SK-N-SH treated with all-trans-retinoic acid at 6 μM for 48 hours (cell line): Measurements from ENCODE around the gene RREB1.

Experiments used
- ATAC-seq: fragments of 200-7000 bp; cut with Tn5 transposase; 3 replicates; pipeline ENCODE4 v1.9.1; 2020; ENCODE audit warnings: mild to moderate bottlenecking, moderate library complexity
- ARNTL ChIP-seq: fragments of 450-650 bp; formaldehyde crosslinking; IDR thresholded peaks from 2 replicates; pipeline ENCODE4 v1.5.0; 2020; ENCODE audit warnings: low read depth, mild to moderate bottlenecking, moderate library complexity, borderline replicate concordance
- BACH2 ChIP-seq: fragments of 250-450 bp; sonication (Bioruptor Pico); IDR thresholded peaks from 2 replicates; pipeline ENCODE4 v1.9.0; 2021; ENCODE audit warnings: mild to moderate bottlenecking, borderline replicate concordance
- CREB5 ChIP-seq: fragments of 250-450 bp; sonication (Bioruptor Pico); IDR thresholded peaks from 2 replicates; pipeline ENCODE4 v1.5.1; 2020; ENCODE audit warnings: low read depth, mild to moderate bottlenecking, moderate library complexity
- CSDC2 ChIP-seq: fragments of 250-450 bp; sonication (Bioruptor Pico); IDR thresholded peaks from 2 replicates; pipeline ENCODE4 v1.5.0; 2020; ENCODE audit warnings: mild to moderate bottlenecking, moderate library complexity
- ESRRG ChIP-seq: fragments of 250-450 bp; sonication (Bioruptor Pico); IDR thresholded peaks from 2 replicates; pipeline ENCODE4 v1.6.1; 2021; ENCODE audit warnings: mild to moderate bottlenecking
- GLIS3 ChIP-seq: fragments of 250-450 bp; sonication (Bioruptor Pico); IDR thresholded peaks from 2 replicates; pipeline ENCODE4 v1.5.0; 2020; ENCODE audit warnings: mild to moderate bottlenecking, moderate library complexity
- ISL1 ChIP-seq: fragments of 250-450 bp; sonication (Bioruptor Pico); IDR thresholded peaks from 2 replicates; pipeline ENCODE4 v2.1.2; 2022; ENCODE audit warnings: mild to moderate bottlenecking, moderate library complexity
- PATZ1 ChIP-seq: fragments of 250-450 bp; sonication (Bioruptor Pico); IDR thresholded peaks from 2 replicates; pipeline ENCODE4 v1.8.0; 2020; ENCODE audit warnings: mild to moderate bottlenecking, moderate library complexity, borderline replicate concordance
- PPARA ChIP-seq: fragments of 250-450 bp; sonication (Bioruptor Pico); IDR thresholded peaks from 2 replicates; pipeline ENCODE4 v1.5.0; 2020; ENCODE audit warnings: mild to moderate bottlenecking, borderline replicate concordance
- RARB ChIP-seq: fragments of 250-450 bp; sonication (Bioruptor Pico); IDR thresholded peaks from 2 replicates; pipeline ENCODE4 v1.8.0; 2021; ENCODE audit warnings: mild to moderate bottlenecking, moderate library complexity
- SNAI2 ChIP-seq: fragments of 250-450 bp; sonication (Bioruptor Pico); IDR thresholded peaks from 2 replicates; pipeline ENCODE4 v1.5.0; 2020; ENCODE audit warnings: mild to moderate bottlenecking, moderate library complexity
- TCF4 ChIP-seq: fragments of 250-450 bp; sonication (Bioruptor Pico); IDR thresholded peaks from 2 replicates; pipeline ENCODE4 v1.8.0; 2021; ENCODE audit warnings: mild to moderate bottlenecking, moderate library complexity, borderline replicate concordance
- TOX ChIP-seq: fragments of 250-450 bp; sonication (Bioruptor Pico); IDR thresholded peaks from 2 replicates; pipeline ENCODE4 v1.8.0; 2021; ENCODE audit warnings: mild to moderate bottlenecking, moderate library complexity, borderline replicate concordance
- TSHZ2 ChIP-seq: fragments of 250-450 bp; sonication (Bioruptor Pico); IDR thresholded peaks from 2 replicates; pipeline ENCODE4 v1.5.0; 2020; ENCODE audit warnings: mild to moderate bottlenecking, moderate library complexity
- ZC3H10 ChIP-seq: fragments of 250-450 bp; sonication (Bioruptor Pico); IDR thresholded peaks from 2 replicates; pipeline ENCODE4 v1.5.1; 2021; ENCODE audit warnings: mild to moderate bottlenecking, moderate library complexity
- ZFP3 ChIP-seq: fragments of 250-450 bp; sonication (Bioruptor Pico); IDR thresholded peaks from 2 replicates; pipeline ENCODE4 v1.5.0; 2020; ENCODE audit warnings: mild to moderate bottlenecking, moderate library complexity
- ZFP30 ChIP-seq: fragments of 450-650 bp; formaldehyde crosslinking; IDR thresholded peaks from 2 replicates; pipeline ENCODE4 v1.5.0; 2022; ENCODE audit warnings: mild to moderate bottlenecking, moderate library complexity
- ZNF565 ChIP-seq: fragments of 450-650 bp; formaldehyde crosslinking; conservative IDR thresholded peaks from 2 replicates; pipeline ENCODE4 v1.5.0; 2020; ENCODE audit warnings: low read depth, mild to moderate bottlenecking, moderate library complexity
- ZNF70 ChIP-seq: fragments of 450-650 bp; formaldehyde crosslinking; IDR thresholded peaks from 2 replicates; pipeline ENCODE4 v1.5.0; 2020; ENCODE audit warnings: mild to moderate bottlenecking, moderate library complexity
- ZNF8 ChIP-seq: fragments of 450-650 bp; formaldehyde crosslinking; IDR thresholded peaks from 2 replicates; pipeline ENCODE4 v1.5.0; 2020; ENCODE audit warnings: mild to moderate bottlenecking, moderate library complexity

The RREB1 gene

GRCh38 chr6:7106215-7106751 lies 1.5 kb upstream of the RREB1 start:
- no peak for TF ChIP-seq ESRRG
- TF ChIP-seq ZC3H10, result no peak
- TF ChIP-seq TCF4, result no peak
- no peak for TF ChIP-seq ZFP3 (CRISPR knock-in tag)
- no peak for TF ChIP-seq TOX (CRISPR knock-in tag)
- no peak for TF ChIP-seq ARNTL (CRISPR knock-in tag)
- TF ChIP-seq ZNF70 (CRISPR knock-in tag), result no peak
- no peak for TF ChIP-seq ZNF8 (CRISPR knock-in tag)
- TF ChIP-seq BACH2 (CRISPR knock-in tag), result no peak
- TF ChIP-seq TSHZ2 (CRISPR knock-in tag), result no peak
- no peak for TF ChIP-seq GLIS3 (CRISPR knock-in tag)
- TF ChIP-seq ZNF565 (CRISPR knock-in tag), result no peak
- TF ChIP-seq SNAI2 (CRISPR knock-in tag), result no peak
- TF ChIP-seq CSDC2 (CRISPR knock-in tag), result no peak
- no peak for TF ChIP-seq RARB (CRISPR knock-in tag)
- TF ChIP-seq PPARA (CRISPR knock-in tag), result no peak
- ATAC-seq, result peak; percentile 1; the same call in 2 of the 3 replicates

- ATAC-seq, result peak; percentile 35
- TF ChIP-seq ZNF70 (CRISPR knock-in tag) (no peak), BACH2 (CRISPR knock-in tag) (no peak), PPARA (CRISPR knock-in tag) (no peak), ISL1 (CRISPR knock-in tag) (no peak), RARB (CRISPR knock-in tag) (no peak), ZNF8 (CRISPR knock-in tag) (no peak), TCF4 (no peak), PATZ1 (CRISPR knock-in tag) (no peak), TSHZ2 (CRISPR knock-in tag) (no peak), ESRRG (no peak), ZFP30 (CRISPR knock-in tag) (no peak), ZC3H10 (no peak), ZFP3 (CRISPR knock-in tag) (no peak), GLIS3 (CRISPR knock-in tag) (no peak), CREB5 (CRISPR knock-in tag) (no peak)
These were observed 796 bp upstream of the RREB1 start for GRCh38 chr6:7106752-7107577.
